HG03565 (cell line): ENCODE measurements around the gene CLCN7.
"Not testable (repeated sequence)": the region's sequence is repeated elsewhere in the genome, so short reads cannot be mapped to it uniquely, and the experiment has no call there.

Experiments
- ATAC-seq: cut with Tn5 transposase; IDR thresholded peaks from one replicate; pipeline ENCODE4 v1.9.1; 2021; ENCODE audit warnings: mild to moderate bottlenecking, moderate library complexity; ENCODE audit not compliant: unreplicated experiment

CLCN7 gene

DNA sequence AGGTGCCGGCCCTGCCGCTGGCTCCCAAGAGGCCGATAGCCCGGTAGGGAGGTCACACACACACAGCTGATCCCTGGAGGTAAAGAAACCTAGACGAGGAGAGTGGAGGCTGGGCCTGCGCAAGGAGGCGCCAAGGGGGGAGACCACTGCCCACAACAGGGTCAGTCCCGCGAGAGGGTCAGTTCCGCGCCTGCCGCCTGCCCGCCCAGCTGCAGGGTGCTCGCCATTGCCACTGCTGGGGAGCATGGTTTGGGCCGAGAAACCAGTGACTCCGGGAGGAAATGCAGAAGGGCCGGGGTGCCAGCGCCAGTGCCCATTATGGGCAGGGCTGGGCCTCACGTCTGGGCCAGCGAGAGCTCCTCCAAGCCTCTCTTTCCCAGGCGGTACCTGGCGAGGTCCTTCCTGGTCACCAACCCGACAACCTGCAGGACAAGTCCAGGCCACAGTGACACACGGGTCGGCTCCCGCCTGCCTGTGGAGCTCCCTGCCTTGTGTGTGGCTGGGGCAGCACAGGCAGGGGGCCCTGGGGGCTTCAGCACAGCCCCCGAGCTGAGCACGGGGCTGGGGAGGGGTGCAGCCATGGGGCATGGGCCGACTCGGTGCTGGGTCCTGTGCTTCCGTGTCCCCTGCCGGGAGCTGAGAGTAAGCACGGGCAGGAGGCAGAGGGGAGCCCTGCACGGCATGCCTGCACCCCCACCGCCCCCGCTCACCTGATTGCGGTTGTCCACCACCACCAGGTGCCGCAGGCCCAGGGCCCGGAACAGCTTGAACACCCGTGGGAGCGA lies 28.3 kb downstream of the CLCN7 start:
- no peak for ATAC-seq

DNA sequence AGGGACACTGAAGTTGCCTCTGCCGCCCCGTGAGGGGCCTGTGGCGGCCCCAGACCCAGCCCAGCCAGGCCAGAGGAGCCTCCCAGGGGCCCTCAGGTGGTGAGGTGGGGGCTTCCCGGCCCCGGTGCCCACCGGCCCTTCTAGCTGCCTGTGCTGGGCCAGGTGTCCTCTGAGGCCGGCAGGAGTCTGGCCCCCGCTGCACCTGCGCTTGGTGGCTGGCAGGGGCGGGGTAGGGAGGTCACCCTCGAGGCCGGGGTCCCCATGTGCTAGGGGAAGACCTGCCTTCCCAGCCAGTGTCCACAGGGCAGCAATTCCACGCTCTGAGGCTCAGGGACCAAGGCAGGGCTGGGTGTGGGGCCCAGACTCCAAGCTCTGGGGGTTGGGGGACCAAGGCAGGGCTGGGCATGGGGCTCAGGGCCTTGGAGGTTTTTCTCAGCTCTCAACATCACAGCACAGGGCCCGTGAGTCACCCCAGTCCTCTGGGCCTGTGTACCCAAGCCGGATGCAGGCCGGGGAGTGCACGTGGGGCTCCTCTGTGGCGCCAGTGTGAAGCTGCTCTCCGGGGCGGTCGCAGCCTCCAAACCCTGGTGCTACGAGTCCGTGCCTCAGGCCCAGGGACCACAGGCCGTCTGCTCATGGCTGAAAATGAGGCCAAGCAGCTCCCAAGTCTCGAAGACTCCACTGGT lies 29.2 kb downstream of the CLCN7 start:
- no peak for ATAC-seq

DNA sequence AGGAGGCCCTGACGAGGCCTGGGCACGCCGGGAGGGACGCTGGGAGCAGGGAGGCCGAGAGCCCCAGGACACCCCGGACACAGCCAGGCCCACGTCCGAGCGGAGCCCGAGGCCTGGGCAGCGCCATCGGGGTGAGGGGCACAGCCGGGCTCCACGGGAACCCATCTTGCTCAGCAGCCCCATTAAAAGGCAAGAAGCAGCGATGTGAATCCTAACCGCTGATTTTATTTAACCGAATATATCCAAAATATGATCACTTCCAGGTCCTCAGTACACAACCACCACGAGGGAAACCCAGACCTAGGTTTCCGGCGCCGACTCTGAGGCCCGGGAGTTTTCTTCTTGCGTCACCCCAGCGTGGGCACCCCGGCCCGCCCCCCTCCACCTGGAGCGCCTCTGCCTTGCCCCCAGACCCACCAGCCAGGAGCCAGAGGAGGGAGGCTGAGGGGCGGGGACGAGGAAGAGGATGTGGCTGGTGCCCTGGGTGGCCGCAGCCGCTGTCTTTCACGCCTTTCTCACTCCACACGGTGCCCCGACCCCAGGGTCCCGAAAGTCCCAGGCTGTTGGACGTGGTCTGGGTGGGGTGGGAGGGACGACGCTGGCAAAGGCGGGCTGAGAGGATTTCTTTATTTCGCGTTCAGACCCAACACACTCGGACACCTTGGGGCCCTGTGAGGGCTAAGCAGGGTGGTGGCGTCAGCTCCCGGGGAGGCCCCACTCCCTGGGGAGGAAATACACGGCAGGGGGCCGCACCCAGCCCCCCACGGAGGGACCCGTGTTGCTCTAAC lies 29.9 kb downstream of the CLCN7 start:
- ATAC-seq: no peak

DNA sequence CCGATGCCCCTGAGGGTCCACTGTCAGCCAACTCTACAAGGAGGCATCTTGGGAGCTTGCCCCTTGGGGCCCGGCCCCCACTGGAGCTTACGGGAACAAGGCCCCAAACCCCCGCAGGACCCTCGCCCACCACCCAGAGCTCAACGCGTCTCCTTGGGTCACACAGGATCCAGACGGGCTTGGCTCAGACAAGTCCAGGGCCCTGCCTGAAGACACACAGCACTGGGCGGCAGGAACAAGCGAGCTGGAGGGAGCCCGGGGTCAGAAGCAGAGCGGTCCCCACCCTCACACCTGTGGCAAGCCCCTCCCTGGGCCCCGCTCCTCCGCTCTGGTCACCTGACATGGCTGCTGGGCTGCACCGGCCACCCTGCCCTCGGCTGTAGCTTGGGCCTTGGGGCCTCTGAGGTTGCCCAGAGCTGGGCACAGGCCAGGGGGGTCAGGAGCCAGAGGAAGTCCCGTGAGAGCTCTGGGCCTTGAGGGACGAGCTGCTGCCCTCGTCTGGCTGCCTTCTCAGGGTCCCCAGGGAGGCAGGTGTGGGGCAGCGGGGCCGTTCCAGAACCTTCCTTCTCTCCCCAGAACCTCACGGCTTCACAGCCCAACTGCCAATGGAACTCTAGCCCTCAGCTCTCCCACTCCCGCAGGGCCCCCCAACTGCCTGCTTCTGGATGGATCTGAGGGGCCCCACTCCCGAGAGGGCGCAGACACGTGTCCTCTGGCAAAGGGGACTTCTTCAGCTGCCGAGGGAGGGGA lies 30.7 kb downstream of the CLCN7 start, which contains the start of gene CCDC154:
Gene CCDC154, minus strand, starts transcription at position 577 of the 750 bp plus-strand sequence. Its CDS starts 234 bp downstream, at position 343.
- ATAC-seq: no peak

DNA sequence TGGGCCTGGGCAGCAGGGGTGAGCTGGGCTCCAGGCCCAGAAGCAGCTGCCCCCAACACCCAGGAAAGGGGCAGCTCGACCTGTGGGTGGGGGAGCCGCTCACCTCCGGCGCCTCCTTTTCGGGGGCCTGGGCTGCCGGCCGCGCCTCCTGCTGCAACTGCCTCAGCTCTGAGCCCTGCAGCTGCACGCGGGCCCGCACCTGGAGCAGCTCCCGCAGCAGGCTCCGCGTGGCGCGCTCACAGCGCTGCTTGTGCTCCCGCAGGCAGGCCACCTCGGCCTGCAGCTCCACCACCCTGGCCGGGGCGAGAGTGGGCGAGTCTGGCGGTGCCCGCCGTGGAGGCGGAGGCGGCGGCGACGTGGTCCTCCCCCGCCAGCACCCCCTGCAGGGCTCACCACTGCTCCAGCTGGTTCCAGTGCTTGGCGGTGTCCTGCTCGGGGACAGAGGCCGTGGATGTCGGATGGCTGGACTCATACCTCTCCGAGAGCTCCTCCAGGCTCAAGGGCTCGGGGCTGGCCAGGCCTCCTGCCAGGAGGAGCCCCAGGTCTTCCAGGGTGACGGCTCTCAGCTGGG lies 31.3 kb downstream of the CLCN7 start:
- ATAC-seq: no peak

DNA sequence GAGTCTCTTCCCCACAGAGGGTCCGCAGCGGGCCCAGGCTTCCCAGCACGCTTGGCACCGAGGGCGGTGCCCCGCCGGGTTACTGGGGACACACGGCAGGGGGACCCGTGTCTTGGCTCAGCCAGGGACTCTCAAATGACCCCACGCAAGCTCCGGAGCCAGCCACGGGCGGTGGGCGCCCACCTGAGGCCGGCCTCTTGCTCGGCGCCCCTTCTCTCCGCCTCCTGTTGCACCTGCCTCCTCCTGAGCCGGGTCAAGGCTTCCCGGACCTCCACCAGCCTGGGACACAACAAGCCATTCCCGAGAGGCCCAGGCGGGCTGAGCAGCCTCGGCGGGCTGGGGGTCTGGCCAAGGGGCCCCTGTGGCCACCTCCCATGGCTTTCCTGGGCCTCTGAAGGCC lies 32.1 kb downstream of the CLCN7 start:
- ATAC-seq: no peak

DNA sequence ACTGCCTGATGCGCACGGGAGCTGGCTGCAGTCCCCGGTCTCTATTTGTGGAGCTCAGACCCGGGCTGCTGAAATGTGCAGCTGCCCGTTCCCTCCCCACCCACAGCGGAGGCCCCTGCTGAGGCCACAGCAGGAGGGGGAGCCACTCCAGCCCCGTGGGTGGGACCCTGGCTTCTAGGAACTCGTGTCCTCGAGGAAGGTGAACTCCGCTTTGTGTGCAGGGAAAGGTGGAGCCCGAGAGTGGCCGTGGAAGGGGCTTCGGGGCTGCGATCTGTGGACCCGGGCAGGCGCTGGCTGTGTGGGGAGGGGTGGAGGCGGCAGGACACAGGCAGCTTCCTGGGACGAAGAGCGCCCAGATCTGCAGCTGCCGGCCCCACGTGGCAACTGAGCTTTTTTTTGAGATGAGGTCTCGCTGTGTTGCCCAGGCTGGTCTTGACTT lies 33.4 kb downstream of the CLCN7 start:
- no peak for ATAC-seq

DNA sequence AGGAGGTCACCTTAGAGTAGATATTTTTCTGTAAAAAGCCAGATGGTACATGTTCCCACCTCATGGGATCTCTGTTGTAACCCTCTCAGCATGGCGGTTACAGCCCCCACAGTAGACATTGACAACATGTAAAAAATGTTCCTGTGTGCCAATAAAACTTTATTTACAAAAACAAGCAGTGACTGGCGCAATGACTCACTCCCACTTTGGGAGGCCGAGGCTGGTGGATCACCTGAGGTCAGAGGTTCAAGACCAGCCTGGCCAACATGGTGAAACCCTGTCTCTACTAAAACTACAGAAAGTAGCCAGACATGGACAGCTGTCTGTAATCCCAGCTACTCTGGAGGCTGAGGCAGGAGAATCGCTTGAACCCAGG lies 35.1 kb downstream of the CLCN7 start:
- ATAC-seq: not testable (repeated sequence)

DNA sequence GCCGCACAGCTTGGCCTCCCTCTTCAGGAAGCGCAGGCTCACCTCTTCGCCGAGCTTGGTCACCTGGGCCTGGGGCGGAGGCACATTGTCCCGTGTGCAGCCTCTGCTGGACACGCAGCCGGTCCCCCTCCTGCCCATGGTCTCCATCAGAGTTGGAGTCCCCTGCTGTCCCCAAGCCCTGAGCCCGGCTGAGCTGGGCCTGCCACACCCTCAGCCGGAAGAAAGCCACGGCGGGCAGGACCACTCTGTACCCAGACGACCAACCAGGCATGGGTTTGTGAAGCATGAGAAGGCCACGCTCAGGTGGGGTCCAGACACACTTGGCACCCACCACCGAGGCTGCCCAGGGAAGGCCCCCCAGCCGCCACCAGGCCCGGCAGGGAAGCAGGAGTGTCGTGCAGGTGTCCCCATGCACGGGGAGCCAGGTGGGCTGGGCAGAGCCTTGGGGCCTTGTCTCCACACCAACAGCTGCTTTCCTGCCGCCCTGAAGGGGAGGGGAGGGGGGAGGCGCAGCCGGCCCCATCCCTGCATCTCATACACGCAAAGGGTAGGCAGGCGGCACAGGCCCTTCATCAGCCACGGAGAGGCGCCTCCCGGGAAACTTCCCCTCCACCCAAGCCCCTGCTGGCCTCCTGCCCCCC lies 35.6 kb downstream of the CLCN7 start:
- no peak for ATAC-seq

DNA sequence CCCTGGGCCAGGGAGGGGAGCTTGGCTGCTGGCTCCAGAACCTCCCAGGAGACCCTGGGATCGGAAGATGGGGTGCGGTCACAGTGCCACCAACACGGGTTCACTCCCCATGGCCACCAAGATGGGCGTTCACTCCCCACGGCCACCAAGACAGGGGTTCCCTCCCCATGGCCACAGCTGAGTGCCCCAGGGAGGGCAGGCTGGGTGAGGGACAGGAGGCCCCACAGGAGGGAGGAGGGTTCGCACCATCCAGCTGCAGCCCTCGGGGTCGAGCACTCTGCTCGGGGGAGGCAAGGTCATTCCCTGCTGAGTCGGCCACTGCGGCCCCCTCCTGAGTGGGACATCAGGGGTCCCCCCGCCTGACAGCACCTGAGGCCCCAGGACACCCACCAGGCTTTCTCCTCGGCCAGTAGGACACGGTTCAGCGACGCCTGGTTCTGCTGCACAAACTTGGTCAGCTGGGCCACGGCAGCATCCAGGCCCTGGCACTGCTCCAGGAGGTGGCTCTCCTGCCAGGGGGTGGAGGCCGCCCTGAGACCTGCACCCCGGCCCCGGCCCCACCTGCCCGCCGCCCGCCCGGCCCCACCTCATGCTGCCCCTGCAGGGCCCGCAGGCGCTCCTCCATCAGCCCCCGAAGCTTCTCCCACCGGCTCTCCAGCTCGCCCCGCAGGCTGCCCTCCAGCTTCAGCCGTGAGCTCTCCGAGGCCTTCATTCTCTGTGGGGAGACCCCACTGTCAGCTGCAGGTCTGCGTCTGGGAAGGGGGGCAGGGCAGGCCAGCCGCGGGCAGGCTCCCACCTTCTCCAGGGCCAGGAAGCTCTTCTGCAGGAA lies 36.4 kb downstream of the CLCN7 start:
- no peak for ATAC-seq

DNA sequence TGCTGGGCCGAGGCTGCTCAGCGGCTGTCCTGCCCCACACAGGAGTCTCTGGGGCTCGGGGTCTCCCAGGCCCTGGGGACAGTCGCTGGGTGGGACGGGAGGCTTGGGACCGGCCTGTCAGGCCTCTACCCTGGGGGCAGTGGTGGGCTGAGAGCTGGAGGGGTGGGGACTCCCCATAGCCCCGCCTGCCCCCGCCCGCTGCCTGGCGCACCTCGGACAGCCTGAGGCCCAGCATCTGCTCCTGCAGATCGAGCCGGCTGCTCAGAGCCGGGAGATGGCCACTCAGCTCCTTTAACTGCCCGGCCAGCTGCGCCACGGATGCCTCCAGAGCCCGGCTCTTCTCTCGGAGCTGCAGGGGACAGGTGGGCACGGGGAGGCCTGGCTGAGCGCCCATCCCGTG lies 37.2 kb downstream of the CLCN7 start:
- no peak for ATAC-seq

DNA sequence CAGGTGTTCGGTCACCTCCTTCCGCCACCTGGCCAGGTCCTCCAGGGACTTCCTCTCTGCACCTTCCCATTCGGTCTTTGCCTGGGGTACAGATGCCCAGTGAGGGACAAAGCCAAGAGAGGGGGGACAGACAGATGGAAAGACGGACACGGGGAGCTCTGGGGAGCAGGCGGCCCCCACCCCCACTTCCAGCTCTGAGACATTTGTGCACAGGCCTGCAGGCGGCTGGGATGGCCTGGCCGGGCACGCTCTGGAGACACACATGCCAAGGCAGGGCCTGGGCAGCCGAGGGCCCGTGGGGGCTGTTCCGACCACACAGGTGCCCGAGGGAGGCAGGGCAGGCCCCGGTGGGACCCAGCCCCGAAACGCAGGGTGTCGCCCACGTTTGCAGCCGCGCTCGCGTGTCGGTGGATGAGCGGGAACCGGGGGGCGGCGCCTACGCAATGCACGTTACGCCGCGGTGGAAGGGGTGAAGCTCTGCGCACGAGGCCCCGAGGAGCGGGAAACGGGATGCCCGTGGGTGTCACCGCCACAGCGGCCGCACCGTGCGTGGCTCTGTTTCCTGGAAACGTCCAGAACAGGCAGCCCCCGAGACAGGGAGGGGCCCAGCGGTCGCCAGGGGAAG lies 38.0 kb downstream of the CLCN7 start:
- ATAC-seq: no peak

DNA sequence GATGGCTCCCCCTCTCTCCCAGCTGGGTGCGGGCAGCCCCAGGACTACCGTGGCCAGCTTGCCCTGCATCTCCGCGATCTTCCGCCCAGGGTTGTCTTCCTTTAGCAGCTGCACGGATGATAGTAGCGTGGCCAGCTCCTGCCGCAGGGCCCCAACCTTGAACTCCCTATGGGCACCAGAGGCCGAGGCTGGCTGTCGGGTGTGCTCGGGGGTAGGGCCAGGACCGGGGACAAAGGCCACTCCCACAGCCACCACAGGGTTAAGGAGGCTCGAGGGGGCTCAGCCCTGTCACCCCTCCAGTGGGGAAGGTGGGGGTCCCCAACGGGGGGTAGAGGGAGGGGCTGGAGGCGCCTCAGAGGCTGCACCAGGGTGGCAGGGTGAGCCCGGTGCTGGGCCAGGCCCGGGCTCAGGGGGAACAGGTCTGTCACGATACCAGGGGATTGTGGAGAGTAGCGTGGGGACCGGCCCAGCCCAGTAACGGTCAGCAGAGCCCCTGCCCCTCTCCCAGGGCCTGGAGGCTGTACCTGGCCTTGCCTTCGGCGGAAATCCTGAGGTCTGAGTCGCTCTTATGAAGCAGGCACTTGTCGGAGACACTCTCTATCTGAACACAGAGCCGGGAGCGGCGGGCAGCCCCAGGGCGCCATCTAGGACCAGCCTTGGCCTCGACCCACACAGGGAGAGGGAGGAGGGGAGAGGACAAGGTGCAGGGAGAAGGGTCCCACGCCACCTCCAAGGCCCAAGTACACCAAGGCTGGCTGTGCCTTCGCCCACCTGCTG lies 38.7 kb downstream of the CLCN7 start:
- no peak for ATAC-seq

DNA sequence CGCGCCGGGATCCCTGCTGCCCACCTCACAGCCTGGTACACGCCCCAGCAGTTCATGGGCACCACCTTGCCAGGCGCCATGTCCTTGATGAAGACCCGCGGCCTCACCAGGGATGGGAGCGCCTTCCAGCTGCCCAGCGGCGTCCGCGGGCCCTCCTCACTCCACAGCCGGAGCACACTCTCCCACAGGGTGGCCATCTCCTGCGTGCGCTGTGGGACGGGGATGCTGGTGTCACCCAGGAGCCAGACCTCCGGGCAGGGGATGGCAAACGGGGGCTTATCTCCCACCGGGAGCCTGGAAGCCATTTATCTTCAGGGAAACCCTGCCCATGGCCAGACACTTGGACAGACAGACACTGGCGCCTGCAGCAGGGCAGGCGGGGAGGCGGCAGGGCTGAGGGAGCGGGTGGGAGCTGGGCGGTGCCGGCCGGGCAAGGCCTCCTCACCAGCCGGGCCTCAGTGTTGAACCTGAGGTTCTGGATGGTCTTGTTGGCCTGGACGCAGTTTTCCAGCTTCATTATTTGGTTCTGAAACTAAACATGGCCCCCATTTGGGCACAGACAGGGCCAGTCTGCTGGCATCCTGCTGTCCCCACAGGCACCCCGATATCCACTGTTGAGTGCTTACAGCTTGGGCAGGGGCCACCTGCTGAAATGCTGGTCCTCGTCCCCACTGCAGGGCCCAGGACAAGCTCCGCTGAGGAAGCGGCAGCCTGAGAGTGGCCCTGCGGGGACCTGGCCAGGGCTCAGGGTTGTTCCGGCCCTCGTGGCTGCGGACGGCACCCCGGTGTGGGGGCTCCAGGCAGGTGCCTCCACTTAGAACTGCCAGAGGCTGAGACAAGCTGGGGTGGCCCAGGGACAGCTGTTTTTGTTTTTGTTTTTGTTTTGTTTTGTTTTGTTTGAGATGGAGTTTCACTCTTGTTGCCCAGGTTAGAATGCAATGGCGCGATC lies 39.9 kb downstream of the CLCN7 start:
- no peak for ATAC-seq

DNA sequence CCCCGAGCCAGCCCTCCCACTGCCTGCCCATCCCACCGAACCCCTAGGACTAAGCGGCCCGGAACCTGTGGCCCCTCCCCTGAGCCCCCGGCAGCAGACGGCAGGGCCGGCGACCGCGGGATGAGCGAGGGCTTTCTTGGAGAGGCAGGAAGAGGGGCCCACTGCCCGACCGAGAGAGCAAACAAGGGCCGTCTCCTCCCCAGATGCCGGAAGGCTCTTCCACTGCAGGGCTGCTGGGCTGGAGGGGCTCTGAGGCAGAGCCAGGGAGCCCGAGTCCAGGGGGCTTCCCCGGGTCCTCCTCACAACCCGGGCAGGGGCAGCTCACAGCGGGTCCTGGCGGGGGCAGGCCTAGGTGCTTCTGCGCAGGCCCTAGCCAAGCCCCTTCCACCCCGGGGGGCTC lies 41.1 kb downstream of the CLCN7 start:
- no peak for ATAC-seq

DNA sequence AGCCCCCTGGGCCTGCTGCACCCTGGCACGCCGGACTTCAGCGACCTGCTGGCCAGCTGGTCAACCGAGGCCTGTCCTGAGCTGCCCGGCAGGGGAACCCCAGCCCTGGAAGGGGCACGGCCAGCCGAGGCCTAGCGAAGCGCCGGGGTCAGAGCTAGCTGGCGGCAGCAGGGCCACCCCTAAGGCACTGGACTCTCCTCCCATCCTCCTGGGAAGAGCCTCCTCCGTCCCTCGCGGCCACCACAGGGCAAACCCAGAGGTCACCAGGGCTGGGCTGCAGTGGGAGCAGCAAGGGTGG lies 41.6 kb downstream of the CLCN7 start:
- ATAC-seq: no peak
